H9 (cell line): Measurements from ENCODE around the gene LRP5. TPM values are rescaled to one million over a fixed set of nuclear protein-coding genes. Genes with fewer than 3 reads are reported as not detected.

Source experiments
- DNase-seq: peaks from one replicate; pipeline ENCODE4 v3.0.0-alpha.2; 2017
- H2AFZ ChIP-seq: one replicate; pipeline ENCODE4 v1.6.1; 2013; ENCODE audit warnings: mild to moderate bottlenecking, low read length, control low read depth, moderate library complexity
- H2AK5ac ChIP-seq: 2 replicates; pipeline ENCODE4 v1.6.1; 2013; ENCODE audit warnings: low read length, control low read depth, mixed read lengths; ENCODE audit not compliant: insufficient read length
- H2BK120ac ChIP-seq: one replicate; pipeline ENCODE4 v1.6.1; 2013; ENCODE audit warnings: low read depth, mild to moderate bottlenecking, low read length, control low read depth, inconsistent platforms; ENCODE audit not compliant: poor library complexity, severe bottlenecking
- H2BK12ac ChIP-seq: 2 replicates; pipeline ENCODE4 v1.6.1; 2013; ENCODE audit warnings: low read length, control low read depth, mixed read lengths, low read depth; ENCODE audit not compliant: insufficient read length
- H2BK15ac ChIP-seq: 2 replicates; pipeline ENCODE4 v1.6.1; 2013; ENCODE audit warnings: low read depth, low read length, control low read depth
- H2BK20ac ChIP-seq: one replicate; pipeline ENCODE4 v1.6.1; 2013; ENCODE audit warnings: low read depth, mild to moderate bottlenecking, low read length, control low read depth, inconsistent platforms; ENCODE audit not compliant: poor library complexity, severe bottlenecking
- H2BK5ac ChIP-seq: 2 replicates; pipeline ENCODE4 v1.6.1; 2013; ENCODE audit warnings: low read length, control low read depth, mixed read lengths; ENCODE audit not compliant: insufficient read length
- H3K14ac ChIP-seq: 2 replicates; pipeline ENCODE4 v1.6.1; 2013; ENCODE audit warnings: low read length, control low read depth; ENCODE audit not compliant: insufficient read depth
- H3K18ac ChIP-seq: 2 replicates; pipeline ENCODE4 v1.6.1; 2013; ENCODE audit warnings: low read depth, mild to moderate bottlenecking, mixed read lengths, low read length, control low read depth; ENCODE audit not compliant: insufficient read length
- H3K23ac ChIP-seq: 2 replicates; pipeline ENCODE4 v1.6.1; 2013; ENCODE audit warnings: low read length, control low read depth, mixed read lengths, low read depth; ENCODE audit not compliant: insufficient read length
- H3K23me2 ChIP-seq: 2 replicates; pipeline ENCODE4 v1.6.1; 2013; ENCODE audit warnings: low read depth, mild to moderate bottlenecking, mixed read lengths, low read length, control low read depth; ENCODE audit not compliant: insufficient read length, poor library complexity, severe bottlenecking
- H3K27ac ChIP-seq: 2 replicates; pipeline ENCODE4 v1.5.1; 2013; ENCODE audit warnings: low read length, control low read depth, mixed read lengths, low read depth; ENCODE audit not compliant: insufficient read length
- H3K27me3 ChIP-seq: 2 replicates; pipeline ENCODE4 v1.6.1; 2013; ENCODE audit warnings: low read length, control low read depth, inconsistent platforms; ENCODE audit not compliant: insufficient read depth
- H3K4ac ChIP-seq: 2 replicates; pipeline ENCODE4 v1.6.1; 2013; ENCODE audit warnings: low read depth, mild to moderate bottlenecking, control low read depth, inconsistent platforms, low read length, moderate library complexity
- H3K4me1 ChIP-seq: 2 replicates; pipeline ENCODE4 v1.6.1; 2013; ENCODE audit warnings: low read length, control low read depth, inconsistent platforms; ENCODE audit not compliant: insufficient read depth
- H3K4me2 ChIP-seq: 2 replicates; pipeline ENCODE4 v1.6.1; 2013; ENCODE audit warnings: low read length, control low read depth, mixed read lengths; ENCODE audit not compliant: insufficient read length, insufficient read depth
- H3K56ac ChIP-seq: 2 replicates; pipeline ENCODE4 v1.6.1; 2013; ENCODE audit warnings: low read depth, mild to moderate bottlenecking, mixed read lengths, low read length, control low read depth; ENCODE audit not compliant: insufficient read length
- H3K79me1 ChIP-seq: 2 replicates; pipeline ENCODE4 v1.6.1; 2013; ENCODE audit warnings: low read depth, mild to moderate bottlenecking, moderate library complexity, low read length, control low read depth, inconsistent platforms; ENCODE audit not compliant: insufficient read depth, poor library complexity, severe bottlenecking
- H3K79me2 ChIP-seq: 2 replicates; pipeline ENCODE4 v1.6.1; 2013; ENCODE audit warnings: low read length, control low read depth, inconsistent platforms; ENCODE audit not compliant: insufficient read depth
- H3K9ac ChIP-seq: 2 replicates; pipeline ENCODE4 v1.6.1; 2013; ENCODE audit warnings: low read length, control low read depth, mixed read lengths; ENCODE audit not compliant: insufficient read length; ENCODE audit errors: extremely low read depth
- H3K9me3 ChIP-seq: one replicate; pipeline ENCODE4 v1.6.1; 2013; ENCODE audit warnings: low read depth, low read length, inconsistent platforms; ENCODE audit not compliant: control insufficient read depth
- H3T11ph ChIP-seq: one replicate; pipeline ENCODE4 v1.6.1; 2013; ENCODE audit warnings: mild to moderate bottlenecking, low read length, control low read depth, inconsistent platforms
- H4K20me1 ChIP-seq: one replicate; pipeline ENCODE4 v1.6.1; 2013; ENCODE audit not compliant: control insufficient read depth, insufficient read length, insufficient read depth
- H4K5ac ChIP-seq: 2 replicates; pipeline ENCODE4 v1.6.1; 2013; ENCODE audit warnings: low read depth, mild to moderate bottlenecking, mixed read lengths, low read length, control low read depth; ENCODE audit not compliant: insufficient read length
- H4K8ac ChIP-seq: replicated peaks from 2 replicates; pipeline ENCODE4 v1.6.1; 2013; ENCODE audit warnings: low read length, control low read depth, mixed read lengths, low read depth; ENCODE audit not compliant: insufficient read length
- H4K91ac ChIP-seq: 2 replicates; pipeline ENCODE4 v1.6.1; 2013; ENCODE audit warnings: low read depth, mild to moderate bottlenecking, moderate library complexity, mixed read lengths, low read length, control low read depth; ENCODE audit not compliant: insufficient read length
- H3K27ac Mint-ChIP-seq, 3 experiments: 2 replicates in 2 of 3; 3 replicates in 1 of 3; pipeline ENCODE4 v1.8.0; 2020 to 2021; ENCODE audit warnings: mixed read lengths in 3 of 3, mild to moderate bottlenecking in 1 of 3, moderate library complexity in 1 of 3
- H3K27me3 Mint-ChIP-seq: 2 replicates; pipeline ENCODE4 v1.8.0; 2021; ENCODE audit warnings: low read depth, mild to moderate bottlenecking, moderate library complexity, mixed read lengths
- H3K36me3 Mint-ChIP-seq, 3 experiments: 2 replicates in 2 of 3; 3 replicates in 1 of 3; pipeline ENCODE4 v1.8.0; 2020 to 2021; ENCODE audit warnings: low read depth in 3 of 3, mixed read lengths in 3 of 3; ENCODE audit not compliant: insufficient read depth in 1 of 3
- H3K4me1 Mint-ChIP-seq, 2 experiments: 2 replicates each; pipeline ENCODE4 v1.8.0; 2020; ENCODE audit warnings: mixed read lengths in 2 of 2
- H3K4me3 Mint-ChIP-seq, 2 experiments: 2 replicates in 1 of 2; 3 replicates in 1 of 2; pipeline ENCODE4 v1.8.0; 2020 to 2021; ENCODE audit warnings: mild to moderate bottlenecking in 2 of 2, mixed read lengths in 2 of 2, moderate library complexity in 1 of 2
- H3K9me3 Mint-ChIP-seq, 2 experiments: 2 replicates in 1 of 2; 3 replicates in 1 of 2; pipeline ENCODE4 v1.8.0; 2020; ENCODE audit warnings: mild to moderate bottlenecking in 2 of 2, mixed read lengths in 2 of 2, moderate library complexity in 1 of 2
- WGBS: extraction: QIAGEN DNeasy Blood & Tissue Kit; methylation state at CpG from one replicate; pipeline ENCODE4 v1.1.7; 2013; ENCODE audit warnings: missing lambda C conversion rate, low lambda C conversion rate, mixed read lengths; ENCODE audit not compliant: insufficient read length; ENCODE audit errors: extremely low coverage; 5-methylcytosine and 5-hydroxymethylcytosine counted together
- total RNA-seq: library from RNA; stranded (reverse); gene quantifications from 2 replicates; pipeline ENCODE4 v1.2.1, GENCODE V29; 2021
- TF ChIP-seq, protein P1 (sequence below): fragments of 200-600 bp; sonication (generic); conservative IDR thresholded peaks from 3 replicates; pipeline ENCODE4 v1.8.0; 2021; ENCODE audit warnings: antibody characterized with exemption, mild to moderate bottlenecking

The LRP5 gene
- total RNA-seq, 1 experiment from 2014 or later, result 38.4 TPM

GRCh38 chr11:68329536-68329935 lies 17.1 kb downstream of the LRP5 start:
- H4K20me1 ChIP-seq, result no peaks in the 10 kb centered on the region
- no peak overlapping the region for H2AFZ ChIP-seq
- H3K79me1 ChIP-seq, result no peaks in the 10 kb centered on the region
- H2BK15ac ChIP-seq, result no peak overlapping the region
- peaks cover 72 to 75% of the 10 kb centered on the region in 2 experiments for H3K4me1 Mint-ChIP-seq
- no peak for DNase-seq
- no peak overlapping the region for H4K5ac ChIP-seq
- H3K18ac ChIP-seq, result no peak overlapping the region
- H3K9ac ChIP-seq, result no peak overlapping the region
- no peaks in the 10 kb centered on the region for H3K9me3 ChIP-seq
- H3K27me3 ChIP-seq, result no peaks in the 10 kb centered on the region
- H3K23ac ChIP-seq, result no peak overlapping the region
- no peak overlapping the region for H2BK12ac ChIP-seq
- no peak overlapping the region for H4K91ac ChIP-seq
- H4K8ac ChIP-seq, result no peak overlapping the region
- H3T11ph ChIP-seq, result no peak overlapping the region
- peaks cover 8% of the 10 kb centered on the region; the same call in 1 of the 2 replicates for H3K79me2 ChIP-seq
- no peak overlapping the region for H3K14ac ChIP-seq
- no peak overlapping the region for H3K4me2 ChIP-seq
- H2BK20ac ChIP-seq, result no peak overlapping the region
- H3K23me2 ChIP-seq, result no peaks in the 10 kb centered on the region
- WGBS, result no CpG with 5 or more reads among the region's 7 CpGs
- no peak overlapping the region; a peak in 1 of 5 replicates for H3K4me3 Mint-ChIP-seq
- peaks cover 20% of the 10 kb centered on the region; the same call in 1 of the 2 replicates for H3K4me1 ChIP-seq
- no peaks in the 10 kb centered on the region for H3K27me3 Mint-ChIP-seq
- no peak overlapping the region for H2BK120ac ChIP-seq
- no peak overlapping the region for H3K27ac ChIP-seq
- peak overlapping the region in 1 of 3 experiments; percentile 79; a peak in 1 of 7 replicates for H3K27ac Mint-ChIP-seq
- TF ChIP-seq, protein P1, sequence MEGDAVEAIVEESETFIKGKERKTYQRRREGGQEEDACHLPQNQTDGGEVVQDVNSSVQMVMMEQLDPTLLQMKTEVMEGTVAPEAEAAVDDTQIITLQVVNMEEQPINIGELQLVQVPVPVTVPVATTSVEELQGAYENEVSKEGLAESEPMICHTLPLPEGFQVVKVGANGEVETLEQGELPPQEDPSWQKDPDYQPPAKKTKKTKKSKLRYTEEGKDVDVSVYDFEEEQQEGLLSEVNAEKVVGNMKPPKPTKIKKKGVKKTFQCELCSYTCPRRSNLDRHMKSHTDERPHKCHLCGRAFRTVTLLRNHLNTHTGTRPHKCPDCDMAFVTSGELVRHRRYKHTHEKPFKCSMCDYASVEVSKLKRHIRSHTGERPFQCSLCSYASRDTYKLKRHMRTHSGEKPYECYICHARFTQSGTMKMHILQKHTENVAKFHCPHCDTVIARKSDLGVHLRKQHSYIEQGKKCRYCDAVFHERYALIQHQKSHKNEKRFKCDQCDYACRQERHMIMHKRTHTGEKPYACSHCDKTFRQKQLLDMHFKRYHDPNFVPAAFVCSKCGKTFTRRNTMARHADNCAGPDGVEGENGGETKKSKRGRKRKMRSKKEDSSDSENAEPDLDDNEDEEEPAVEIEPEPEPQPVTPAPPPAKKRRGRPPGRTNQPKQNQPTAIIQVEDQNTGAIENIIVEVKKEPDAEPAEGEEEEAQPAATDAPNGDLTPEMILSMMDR, result no peak
- no peak overlapping the region for H2AK5ac ChIP-seq
- H3K9me3 Mint-ChIP-seq, result no peaks in the 10 kb centered on the region; a peak in 1 of 5 replicates
- H3K4ac ChIP-seq, result no peak overlapping the region
- H3K56ac ChIP-seq, result no peak overlapping the region
- H2BK5ac ChIP-seq, result no peak overlapping the region
- H3K36me3 Mint-ChIP-seq, result peaks cover 2 to 9% (median 5%) of the 10 kb centered on the region in 3 experiments; a peak in 5 of 7 replicates
